WTC11 (cell line): ENCODE data around the gene BUD31.

Source experiments
- ATF2 ChIP-seq: sonication (generic); formaldehyde crosslinking; IDR thresholded peaks from 2 replicates; pipeline ENCODE4 v1.8.1; 2022; ENCODE audit warnings: low read depth, missing genetic modification reagents, borderline replicate concordance
- CREM ChIP-seq: sonication (generic); formaldehyde crosslinking; IDR thresholded peaks from 2 replicates; pipeline ENCODE4 v1.8.1; 2022; ENCODE audit warnings: mild to moderate bottlenecking, missing genetic modification reagents, moderate library complexity
- FOXJ3 ChIP-seq: sonication (generic); formaldehyde crosslinking; IDR thresholded peaks from 2 replicates; pipeline ENCODE4 v1.9.0; 2021; ENCODE audit warnings: missing genetic modification reagents, mild to moderate bottlenecking, borderline replicate concordance
- MAX ChIP-seq: sonication (generic); formaldehyde crosslinking; IDR thresholded peaks from 2 replicates; pipeline ENCODE4 v1.8.0; 2022; ENCODE audit warnings: mild to moderate bottlenecking, missing genetic modification reagents
- NR2C2 ChIP-seq: sonication (generic); formaldehyde crosslinking; IDR thresholded peaks from 2 replicates; pipeline ENCODE4 v1.8.0; 2022; ENCODE audit warnings: mild to moderate bottlenecking, missing genetic modification reagents
- NR3C1 ChIP-seq: sonication (generic); formaldehyde crosslinking; conservative IDR thresholded peaks from 2 replicates; pipeline ENCODE4 v1.8.1; 2023; ENCODE audit warnings: low read depth, mild to moderate bottlenecking, missing genetic modification reagents
- PREB ChIP-seq: sonication (generic); formaldehyde crosslinking; IDR thresholded peaks from 2 replicates; pipeline ENCODE4 v1.8.1; 2022; ENCODE audit warnings: mild to moderate bottlenecking, missing genetic modification reagents, moderate library complexity, borderline replicate concordance
- SP1 ChIP-seq: sonication (generic); formaldehyde crosslinking; conservative IDR thresholded peaks from 2 replicates; pipeline ENCODE4 v1.8.1; 2022; ENCODE audit warnings: missing genetic modification reagents
- TEAD1 ChIP-seq: sonication (generic); formaldehyde crosslinking; IDR thresholded peaks from 2 replicates; pipeline ENCODE4 v1.8.0; 2022; ENCODE audit warnings: mild to moderate bottlenecking, missing genetic modification reagents
- ZNF671 ChIP-seq: fragments of 250-450 bp; sonication (Bioruptor Pico); IDR thresholded peaks from 2 replicates; pipeline ENCODE4 v1.8.0; 2021; ENCODE audit warnings: mild to moderate bottlenecking
- TF ChIP-seq, protein P1 (sequence below): fragments of 200-600 bp; IDR thresholded peaks from 2 replicates; pipeline ENCODE4 v1.8.0; 2022; ENCODE audit warnings: antibody characterized with exemption
- TF ChIP-seq, protein P2 (sequence below): sonication (generic); formaldehyde crosslinking; IDR thresholded peaks from 2 replicates; pipeline ENCODE4 v1.8.1; 2022; ENCODE audit warnings: missing genetic modification reagents, borderline replicate concordance
- TF ChIP-seq, protein P3 (sequence below): sonication (generic); formaldehyde crosslinking; IDR thresholded peaks from 2 replicates; pipeline ENCODE4 v1.8.1; 2023; ENCODE audit warnings: mild to moderate bottlenecking, missing genetic modification reagents

GRCh38 chr7:99433158-99433557 lies 24.4 kb downstream of the BUD31 start:
- TF ChIP-seq SP1 = no peak
- no peak for TF ChIP-seq CREM (CRISPR knock-in tag)
- no peak for TF ChIP-seq ATF2 (CRISPR knock-in tag)
- TF ChIP-seq, protein P1, sequence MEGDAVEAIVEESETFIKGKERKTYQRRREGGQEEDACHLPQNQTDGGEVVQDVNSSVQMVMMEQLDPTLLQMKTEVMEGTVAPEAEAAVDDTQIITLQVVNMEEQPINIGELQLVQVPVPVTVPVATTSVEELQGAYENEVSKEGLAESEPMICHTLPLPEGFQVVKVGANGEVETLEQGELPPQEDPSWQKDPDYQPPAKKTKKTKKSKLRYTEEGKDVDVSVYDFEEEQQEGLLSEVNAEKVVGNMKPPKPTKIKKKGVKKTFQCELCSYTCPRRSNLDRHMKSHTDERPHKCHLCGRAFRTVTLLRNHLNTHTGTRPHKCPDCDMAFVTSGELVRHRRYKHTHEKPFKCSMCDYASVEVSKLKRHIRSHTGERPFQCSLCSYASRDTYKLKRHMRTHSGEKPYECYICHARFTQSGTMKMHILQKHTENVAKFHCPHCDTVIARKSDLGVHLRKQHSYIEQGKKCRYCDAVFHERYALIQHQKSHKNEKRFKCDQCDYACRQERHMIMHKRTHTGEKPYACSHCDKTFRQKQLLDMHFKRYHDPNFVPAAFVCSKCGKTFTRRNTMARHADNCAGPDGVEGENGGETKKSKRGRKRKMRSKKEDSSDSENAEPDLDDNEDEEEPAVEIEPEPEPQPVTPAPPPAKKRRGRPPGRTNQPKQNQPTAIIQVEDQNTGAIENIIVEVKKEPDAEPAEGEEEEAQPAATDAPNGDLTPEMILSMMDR = no peak
- TF ChIP-seq, protein P2, sequence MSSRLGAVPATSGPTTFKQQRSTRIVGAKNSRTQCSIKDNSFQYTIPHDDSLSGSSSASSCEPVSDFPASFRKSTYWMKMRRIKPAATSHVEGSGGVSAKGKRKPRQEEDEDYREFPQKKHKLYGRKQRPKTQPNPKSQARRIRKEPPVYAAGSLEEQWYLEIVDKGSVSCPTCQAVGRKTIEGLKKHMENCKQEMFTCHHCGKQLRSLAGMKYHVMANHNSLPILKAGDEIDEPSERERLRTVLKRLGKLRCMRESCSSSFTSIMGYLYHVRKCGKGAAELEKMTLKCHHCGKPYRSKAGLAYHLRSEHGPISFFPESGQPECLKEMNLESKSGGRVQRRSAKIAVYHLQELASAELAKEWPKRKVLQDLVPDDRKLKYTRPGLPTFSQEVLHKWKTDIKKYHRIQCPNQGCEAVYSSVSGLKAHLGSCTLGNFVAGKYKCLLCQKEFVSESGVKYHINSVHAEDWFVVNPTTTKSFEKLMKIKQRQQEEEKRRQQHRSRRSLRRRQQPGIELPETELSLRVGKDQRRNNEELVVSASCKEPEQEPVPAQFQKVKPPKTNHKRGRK (CRISPR knock-in tag) = no peak
- TF ChIP-seq NR3C1 (CRISPR knock-in tag) = no peak
- TF ChIP-seq PREB = no peak
- TF ChIP-seq, protein P3, sequence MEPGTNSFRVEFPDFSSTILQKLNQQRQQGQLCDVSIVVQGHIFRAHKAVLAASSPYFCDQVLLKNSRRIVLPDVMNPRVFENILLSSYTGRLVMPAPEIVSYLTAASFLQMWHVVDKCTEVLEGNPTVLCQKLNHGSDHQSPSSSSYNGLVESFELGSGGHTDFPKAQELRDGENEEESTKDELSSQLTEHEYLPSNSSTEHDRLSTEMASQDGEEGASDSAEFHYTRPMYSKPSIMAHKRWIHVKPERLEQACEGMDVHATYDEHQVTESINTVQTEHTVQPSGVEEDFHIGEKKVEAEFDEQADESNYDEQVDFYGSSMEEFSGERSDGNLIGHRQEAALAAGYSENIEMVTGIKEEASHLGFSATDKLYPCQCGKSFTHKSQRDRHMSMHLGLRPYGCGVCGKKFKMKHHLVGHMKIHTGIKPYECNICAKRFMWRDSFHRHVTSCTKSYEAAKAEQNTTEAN = no peak
- no peak for TF ChIP-seq FOXJ3 (CRISPR knock-in tag)
- TF ChIP-seq ZNF671 (CRISPR knock-in tag) = no peak
- no peak for TF ChIP-seq TEAD1
- TF ChIP-seq NR2C2 = no peak
- no peak for TF ChIP-seq MAX (CRISPR knock-in tag)
